ENCODE measurements around the gene PGAP6.

- TF ChIP-seq FOXK2 (IDR thresholded peaks at IDR 0.05) (no peak), FOXM1 (IDR thresholded peaks at IDR 0.05; ENCODE audit: borderline replicate concordance) (no peak), NFRKB (IDR thresholded peaks at IDR 0.05) (no peak)
Measured at GRCh38 chr16:411576-412265, 29.9 kb upstream of the PGAP6 start.
